Activated CD8-positive, alpha-beta memory T cell treated with anti-CD3 and anti-CD28 coated beads, Interleukin-2, amount 50 U/mL, for 4 hours (primary cell): ENCODE results near the gene GRIK2.
"Not testable (repeated sequence)": the region's sequence is repeated elsewhere in the genome, so short reads cannot be mapped to it uniquely, and the experiment has no call there.

Source experiments
- DNase-seq: peaks from one replicate; pipeline ENCODE4 v3.0.0-alpha.2; 2020

GRIK2 gene

DNA sequence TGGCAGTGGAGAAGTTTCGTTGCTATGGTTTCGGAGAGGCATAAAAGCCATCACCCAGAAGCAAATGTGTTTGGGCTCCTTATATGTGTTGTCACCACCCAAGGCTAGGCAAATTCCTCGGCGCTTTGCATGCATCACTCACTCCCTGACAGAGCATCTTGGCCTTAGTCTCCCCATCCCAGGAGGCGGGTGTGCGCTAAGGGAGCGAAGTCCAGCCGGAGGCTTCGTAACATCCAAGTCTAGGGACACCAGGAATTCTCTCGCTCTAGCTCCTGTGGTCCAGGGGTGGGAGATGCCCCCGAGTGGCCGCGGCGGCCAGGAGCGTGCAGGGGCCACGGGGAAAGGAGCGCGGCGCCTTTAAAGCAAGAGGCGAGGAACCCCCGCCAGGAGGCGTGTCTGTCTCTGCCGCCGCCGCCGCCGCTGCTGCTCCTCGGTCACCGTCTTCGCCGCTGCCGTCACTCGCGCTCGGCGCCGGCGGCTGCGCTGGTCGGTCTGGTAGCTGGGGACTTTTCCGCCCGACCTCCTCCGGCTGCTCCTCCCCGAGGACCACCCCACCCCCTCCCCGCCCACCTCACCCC is at the start of gene GRIK2:
GRIK2 (plus strand) TSS at position 458 of the 578 bp plus-strand sequence.
- no peak for DNase-seq

DNA sequence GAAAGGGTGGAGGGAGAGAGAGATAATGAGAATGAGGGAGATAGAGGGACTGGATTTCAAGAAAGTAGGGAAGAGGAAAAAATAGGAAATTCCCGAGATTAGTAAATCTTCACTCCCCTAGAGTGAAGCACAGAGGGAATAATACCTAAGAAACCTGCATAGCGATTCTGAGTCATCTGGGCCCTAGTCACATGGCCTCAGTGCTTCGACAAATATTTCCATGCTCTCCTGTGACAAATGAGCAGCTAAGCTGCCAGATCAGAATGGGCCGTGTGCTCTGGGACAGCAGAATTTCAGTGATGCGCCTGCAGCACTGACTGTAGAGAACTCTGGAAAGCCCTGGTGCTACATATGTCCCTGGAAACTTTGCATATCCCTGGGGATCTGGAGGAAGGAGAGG is 48.6 kb upstream of the GRIK2 start:
- no peak for DNase-seq

DNA sequence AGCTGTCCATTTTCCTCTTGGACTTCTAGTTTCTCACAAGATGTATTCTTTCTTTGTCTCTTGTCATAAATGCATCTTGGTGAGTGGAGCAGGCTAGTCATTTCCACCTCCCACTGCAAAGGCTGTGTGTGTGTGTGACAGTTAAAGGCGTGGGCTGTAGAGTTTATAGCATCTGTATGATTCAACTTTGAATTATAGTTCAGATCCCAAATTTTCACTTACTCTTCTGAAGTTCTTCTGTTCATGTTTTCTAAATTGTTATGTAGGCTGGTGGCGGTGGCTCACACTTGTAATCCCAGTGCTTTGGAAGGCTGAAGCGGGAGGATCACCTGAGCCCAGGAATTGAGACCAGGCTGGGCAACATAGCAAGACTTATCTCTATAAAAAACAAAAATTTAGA is 44.7 kb upstream of the GRIK2 start:
- no peak for DNase-seq

DNA sequence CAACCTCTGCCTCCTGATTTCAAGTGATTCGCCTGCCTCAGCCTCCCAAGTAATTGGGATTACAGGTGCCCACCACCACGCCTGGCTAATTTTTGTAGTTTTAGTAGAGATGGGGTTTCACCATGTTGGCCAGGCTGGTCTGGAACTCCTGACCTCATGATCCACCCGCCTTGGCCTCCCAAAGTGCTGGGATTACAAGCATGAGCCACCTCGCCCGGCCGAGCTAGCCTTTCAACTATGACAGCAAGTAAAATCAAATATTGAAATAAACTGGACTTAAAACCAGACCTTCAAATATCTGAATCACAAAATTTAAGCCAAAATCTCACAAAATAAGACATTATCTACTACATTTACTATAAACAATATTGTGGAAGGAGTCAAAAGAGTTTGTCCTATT is 42.9 kb upstream of the GRIK2 start:
- DNase-seq: not testable (repeated sequence)

DNA sequence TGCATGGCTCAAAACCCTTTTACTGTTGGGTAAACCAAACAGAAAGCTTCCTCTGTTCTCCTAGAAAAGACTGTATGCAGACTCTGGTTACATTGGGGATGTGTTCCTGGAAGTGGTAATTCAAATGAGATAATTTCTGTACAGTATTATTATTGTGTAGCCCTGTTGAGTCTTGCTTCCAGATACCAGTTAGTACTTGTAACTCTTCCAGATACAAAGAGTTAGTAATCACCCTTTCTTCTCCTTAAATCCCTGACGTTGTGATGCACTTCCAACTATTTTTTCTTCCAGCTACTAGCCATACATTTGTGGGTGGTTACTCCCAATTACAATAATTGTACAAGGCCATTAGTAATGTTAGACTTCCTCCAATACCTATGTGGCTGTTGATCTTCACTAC is 42.3 kb upstream of the GRIK2 start:
- DNase-seq: no peak

DNA sequence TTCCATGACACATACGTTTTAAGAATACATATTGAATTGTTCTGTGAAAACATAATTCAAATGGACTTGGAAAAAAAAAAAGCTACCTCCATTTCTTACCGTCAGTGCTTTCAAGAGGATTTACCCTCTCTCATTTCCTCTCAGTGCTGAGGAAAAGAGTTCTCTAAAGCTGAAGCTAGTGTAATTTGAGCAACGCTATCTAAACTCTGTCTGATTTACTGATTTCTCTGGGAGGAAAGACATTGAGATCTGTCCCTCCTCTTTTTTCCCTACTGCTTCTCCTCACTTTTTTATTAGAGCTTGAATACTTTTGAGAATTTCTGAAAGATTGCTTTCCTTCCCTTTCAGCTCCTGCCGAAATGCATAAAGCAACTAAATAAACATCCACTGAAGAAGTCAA is 41.2 kb upstream of the GRIK2 start:
- no peak for DNase-seq

DNA sequence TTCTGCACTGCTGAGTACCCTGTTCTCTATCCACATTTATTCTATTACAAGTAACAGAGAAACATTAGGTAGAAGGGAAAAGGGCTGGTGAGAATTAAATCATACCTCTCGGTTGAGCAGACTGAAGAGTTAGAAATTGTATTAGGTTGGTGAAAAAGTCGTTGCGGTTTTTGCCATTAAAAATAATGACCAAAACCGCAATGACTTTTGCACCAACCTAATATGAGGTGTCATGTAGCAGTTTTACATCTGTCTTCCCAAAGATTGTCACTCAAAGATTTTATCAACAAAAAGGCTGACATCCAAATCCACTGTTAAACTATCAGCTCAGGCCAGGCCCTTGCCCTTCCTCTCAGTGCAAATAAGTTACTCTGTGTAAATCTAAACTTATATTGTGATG is 28.3 kb upstream of the GRIK2 start:
- DNase-seq: no peak

DNA sequence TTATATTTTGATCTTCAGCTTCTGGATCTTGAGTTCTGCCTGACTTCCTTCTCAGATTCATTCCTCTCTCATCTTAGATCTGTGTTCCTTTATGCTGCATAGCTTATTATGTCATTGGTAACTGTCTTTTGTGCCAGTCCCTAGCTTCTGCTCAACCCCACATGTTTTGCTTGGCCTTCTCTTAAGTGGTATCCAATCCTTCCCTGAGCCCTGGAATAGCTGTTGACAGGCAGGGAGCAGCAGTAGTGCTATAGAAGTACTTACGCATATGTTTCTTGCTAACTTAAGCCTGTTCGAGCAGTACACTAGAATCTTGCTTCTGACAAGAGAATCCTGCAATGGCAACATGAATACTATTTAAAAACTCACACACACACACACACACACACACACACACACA is 13.6 kb upstream of the GRIK2 start:
- no peak for DNase-seq

DNA sequence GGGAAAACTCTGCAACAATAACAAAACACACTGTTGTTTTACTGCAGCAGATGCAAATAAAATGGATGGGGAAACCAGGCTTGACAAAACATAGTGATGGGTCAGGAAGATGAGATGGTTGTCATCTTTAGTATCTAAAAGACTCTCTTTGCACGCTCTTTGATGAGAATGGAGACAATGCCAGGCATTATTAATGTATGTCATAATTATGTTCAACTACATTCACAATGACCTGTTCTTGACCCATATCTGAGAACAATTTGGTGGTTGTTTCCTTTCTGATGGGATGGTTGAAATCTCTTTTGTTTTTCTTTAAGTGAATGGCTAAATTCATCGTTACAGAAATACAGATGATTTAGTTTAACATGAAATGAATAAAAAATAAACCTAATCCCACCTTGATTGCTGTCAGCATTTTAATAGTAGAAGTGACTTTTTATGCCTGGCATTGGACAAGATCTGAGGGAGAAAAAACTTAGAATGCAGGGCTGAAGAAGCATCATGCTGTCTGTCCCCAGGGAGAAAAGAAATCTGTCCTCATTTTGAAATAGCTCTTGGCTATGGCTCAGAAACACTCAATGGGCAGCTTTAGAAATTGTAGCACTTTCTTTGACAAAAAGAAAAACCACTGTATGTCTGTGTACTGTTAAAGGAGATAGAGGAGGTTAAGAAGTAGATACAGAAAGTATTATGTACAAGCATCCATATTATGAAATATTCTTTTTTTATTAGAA is 12.4 kb upstream of the GRIK2 start:
- DNase-seq: no peak

DNA sequence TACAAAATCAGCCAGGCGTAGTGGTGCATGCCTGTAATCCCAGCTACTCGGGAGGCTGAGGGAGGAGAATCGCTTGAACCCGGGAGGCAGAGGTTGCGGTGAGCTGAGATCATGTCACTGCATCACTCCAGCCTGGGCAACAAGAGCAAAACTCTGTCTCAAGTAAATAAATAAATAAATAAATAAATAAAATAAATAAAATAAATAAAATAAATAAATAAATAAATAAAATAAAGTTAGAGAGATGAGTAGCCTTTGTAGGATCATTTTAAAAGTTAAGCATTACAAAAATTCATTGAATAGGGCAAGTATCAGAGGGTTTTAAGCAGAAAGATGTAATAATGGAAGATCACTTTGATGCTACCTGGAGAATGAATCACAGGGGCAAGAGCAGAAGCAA is 9.8 kb upstream of the GRIK2 start:
- DNase-seq: not testable (repeated sequence)

DNA sequence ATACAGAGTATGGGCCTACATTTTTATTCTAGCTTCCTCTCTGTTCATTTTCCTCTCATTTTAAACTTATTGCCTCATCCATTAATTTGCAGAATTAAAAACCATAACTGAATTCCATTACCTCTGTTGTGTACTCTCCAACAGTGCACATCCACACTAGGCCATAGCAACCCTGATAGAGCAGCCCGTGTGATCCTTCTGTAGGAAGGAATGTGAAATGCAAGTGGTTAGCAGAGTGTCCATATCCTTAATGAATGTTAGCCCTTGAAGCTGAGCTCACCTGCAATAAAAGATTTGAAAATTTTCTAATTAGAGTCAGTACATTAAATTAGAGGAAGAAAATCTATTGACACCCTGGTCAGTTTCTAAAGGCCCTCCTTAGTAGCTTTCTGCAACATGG is 6.5 kb upstream of the GRIK2 start:
- no peak for DNase-seq

DNA sequence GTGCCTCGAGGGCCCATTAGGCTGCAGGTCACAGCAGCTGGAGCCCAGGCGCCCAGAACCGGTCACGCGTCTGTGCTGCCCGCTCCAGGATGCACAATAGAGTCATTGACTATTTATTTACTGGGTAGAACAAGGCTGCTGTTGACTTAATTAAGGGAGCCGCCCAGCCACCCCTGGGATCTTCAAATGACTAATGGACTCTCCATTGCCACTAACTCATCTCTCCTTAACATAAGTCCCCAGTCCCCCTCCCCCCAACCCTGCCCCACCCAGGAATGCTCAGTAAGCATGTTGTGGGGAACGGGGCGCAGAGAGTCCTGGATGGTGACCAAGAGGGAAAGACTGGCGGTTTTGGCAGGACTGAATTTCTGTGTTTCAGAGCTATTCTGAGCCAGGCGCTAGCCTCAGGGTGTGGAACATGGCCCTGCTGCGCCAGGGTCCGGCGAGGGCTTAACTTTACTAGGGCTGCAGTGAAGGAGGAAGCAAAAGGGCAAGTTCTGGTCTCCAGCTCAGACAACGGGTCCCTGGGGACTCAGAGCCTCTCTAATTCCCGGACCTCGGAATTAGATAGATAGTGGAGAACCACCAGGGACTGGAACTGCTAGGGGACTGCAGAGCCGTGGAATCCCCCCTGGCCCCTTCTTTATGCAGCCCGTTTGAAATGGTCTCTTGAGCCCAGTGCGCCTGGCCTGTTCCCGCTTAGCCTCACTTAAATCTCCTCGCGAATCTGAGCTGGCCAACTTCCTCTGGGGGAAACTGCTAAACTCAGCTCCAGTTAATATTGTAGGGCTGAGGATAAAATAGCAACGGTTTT is 1.5 kb upstream of the GRIK2 start:
- no peak for DNase-seq

DNA sequence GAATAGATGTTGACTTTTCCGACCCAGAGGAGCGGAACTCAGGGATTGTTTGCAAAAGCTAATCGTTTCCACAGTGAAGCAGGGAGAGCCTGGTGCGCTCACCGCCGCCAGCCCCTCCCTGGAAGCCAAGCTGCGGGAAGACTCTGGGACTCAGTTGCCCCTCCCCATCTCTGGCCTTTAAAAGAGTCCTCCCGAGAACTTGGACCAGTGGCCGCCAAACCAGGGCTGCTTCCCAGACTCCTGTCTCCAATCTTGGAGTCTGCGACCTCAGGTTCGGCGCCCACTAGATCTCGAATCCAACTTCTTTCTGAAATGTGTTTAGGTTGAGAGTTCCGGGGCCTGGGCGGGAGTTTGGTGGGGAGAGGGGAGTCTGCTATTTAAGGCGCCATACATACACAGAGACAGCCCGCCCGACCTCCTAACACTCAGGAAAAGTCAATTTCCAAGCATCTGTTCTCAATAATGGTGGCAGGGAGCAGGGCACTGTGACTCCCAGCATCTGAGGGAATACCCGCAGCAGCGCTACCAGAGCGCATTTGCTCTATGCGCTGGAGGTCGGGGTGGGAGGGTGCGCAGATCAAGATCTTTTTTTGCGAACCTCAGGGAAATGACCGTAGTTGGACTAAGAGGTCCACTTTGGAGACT is 800 bp upstream of the GRIK2 start:
- no peak for DNase-seq

DNA sequence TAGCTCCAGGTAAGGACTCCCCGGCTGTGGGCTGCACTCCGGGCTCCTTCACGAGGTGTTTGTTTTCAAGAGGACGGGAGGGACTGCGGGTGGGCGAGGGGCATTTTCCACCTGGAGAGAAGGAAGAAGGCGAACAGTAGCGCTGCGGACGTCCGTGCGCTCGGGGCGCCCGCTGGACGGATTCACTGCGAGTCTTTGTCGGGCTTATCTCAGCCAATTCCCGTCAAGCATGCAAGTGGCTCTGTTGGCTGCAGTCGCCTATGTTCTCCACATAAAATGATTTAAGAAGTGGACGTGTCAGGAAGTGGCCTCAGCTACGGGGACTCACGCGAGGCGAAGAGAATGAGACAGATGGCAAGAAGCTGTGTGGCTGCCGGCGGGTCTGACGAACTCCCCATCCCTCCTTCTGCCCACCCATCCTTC is 332 bp downstream of the GRIK2 start:
- no peak for DNase-seq

DNA sequence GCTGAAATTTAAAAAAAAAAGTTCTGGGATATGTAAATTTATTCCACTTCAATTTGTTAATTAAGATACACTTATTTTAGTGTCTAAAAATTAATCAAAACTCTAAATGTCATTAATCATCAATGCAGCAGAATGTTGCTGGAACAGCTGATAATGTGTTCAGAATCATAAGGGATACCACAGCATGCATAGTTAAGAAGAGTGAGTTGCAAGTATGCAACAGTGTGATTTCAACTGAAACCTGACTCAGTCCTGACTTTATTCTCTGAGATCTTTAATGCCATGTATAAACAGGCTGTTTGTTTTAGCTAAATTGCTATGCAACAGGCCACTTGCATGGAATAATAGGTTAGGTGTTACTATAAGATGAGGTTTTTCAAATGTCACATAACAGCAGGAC is 1.4 kb downstream of the GRIK2 start:
- no peak for DNase-seq

DNA sequence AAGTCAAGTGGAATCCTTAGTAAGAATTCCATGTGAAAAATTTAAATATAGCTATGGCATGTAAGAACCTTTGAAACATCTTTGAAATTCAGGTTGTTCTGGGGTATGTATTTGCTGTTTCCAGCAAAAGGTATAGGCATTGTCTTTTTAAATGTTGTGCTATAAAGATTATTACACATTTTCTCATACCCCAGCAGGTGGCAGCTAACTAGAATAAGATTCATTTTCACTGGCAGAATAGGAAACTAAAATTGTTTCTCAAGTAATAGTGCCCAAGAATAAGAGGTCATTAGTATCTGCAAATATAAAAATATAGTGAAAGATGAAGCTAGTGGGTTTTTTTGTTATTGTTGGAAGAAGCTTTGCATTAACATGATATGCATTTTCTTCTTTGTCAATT is 1.8 kb downstream of the GRIK2 start:
- no peak for DNase-seq

DNA sequence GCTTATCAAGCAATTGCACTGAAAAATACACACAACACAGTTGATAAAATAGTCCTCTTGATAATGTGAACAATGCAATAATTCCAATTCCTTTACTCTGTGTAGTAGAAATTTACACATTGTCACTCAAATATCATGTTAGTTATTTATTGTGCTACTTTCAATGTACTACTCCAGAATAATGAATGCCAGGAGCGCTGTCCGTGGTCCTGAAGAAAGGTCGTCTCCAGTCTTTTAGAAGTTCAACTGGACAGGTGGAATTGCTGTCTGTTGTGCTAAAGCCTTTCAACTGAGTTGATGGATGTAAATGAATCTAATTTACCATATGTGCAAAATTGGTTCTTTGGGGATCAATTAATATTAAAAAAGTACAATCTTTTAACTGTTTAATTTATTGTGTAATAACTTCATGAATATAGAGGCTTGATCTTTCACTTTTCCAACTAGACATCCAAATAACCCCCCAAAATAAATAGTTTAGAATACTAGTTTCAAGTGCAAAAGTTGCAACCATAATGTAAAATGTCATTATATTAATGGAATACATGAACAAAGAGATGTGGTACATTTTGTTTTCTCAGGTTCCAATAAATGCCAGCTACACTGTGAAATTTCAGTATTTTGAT is 3.2 kb downstream of the GRIK2 start:
- DNase-seq: no peak

DNA sequence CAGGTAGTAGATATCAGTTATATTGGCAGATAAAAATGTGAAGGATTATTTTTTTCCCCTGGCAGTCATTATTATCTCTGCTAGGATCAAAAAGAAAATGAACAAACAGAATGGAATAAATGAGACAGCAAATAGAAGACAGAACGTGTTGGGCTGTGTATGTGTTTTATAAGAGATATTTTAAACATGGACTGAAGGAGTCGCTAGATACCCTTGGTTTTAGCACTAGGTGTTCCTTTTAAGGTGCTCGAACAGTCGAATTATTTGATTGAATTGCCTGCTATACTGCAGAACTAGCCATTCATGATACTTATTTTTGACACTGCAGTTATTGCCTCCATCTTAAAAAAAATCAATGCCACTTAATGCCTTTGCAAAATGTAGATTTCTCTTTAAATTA is 3.7 kb downstream of the GRIK2 start:
- DNase-seq: no peak

DNA sequence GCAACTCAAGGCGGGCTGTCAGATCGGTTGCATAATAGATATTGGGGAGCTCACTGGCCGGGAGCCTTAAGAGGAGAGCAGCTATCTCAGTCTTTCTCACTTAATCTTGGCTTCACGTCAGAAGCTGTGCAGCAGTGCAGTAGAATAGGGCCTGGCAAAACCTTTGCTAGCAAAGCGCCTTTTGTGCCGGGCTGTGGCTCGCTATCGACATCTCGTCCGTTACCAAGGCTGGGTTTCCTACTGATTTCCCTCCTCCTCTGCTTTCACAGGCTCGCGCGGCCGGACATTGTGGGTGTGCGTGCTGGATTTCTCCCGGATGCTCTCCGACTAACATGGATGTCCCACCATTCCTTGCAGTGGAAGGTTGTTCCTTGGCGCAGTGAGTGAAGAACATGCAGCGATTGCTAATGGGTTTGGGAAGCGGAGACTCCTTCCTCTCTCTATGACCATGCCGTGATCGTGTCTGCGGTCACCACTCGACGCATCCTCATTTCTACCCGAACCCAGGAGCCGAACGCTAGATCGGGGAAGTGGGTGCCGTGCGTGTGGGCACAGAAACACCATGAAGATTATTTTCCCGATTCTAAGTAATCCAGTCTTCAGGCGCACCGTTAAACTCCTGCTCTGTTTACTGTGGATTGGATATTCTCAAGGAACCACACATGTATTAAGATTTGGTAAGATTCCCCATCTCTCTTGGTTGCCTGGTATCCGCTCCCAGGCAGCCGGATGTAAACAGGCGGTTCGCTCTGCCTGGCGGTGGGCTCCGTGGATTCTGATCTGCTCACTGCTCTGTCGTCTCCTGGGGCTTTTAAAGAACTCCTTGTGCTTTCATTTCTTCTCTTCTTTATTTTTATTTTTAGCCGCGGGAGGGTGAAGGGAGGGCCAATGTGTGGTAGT is 5.5 kb downstream of the GRIK2 start:
- DNase-seq: no peak

DNA sequence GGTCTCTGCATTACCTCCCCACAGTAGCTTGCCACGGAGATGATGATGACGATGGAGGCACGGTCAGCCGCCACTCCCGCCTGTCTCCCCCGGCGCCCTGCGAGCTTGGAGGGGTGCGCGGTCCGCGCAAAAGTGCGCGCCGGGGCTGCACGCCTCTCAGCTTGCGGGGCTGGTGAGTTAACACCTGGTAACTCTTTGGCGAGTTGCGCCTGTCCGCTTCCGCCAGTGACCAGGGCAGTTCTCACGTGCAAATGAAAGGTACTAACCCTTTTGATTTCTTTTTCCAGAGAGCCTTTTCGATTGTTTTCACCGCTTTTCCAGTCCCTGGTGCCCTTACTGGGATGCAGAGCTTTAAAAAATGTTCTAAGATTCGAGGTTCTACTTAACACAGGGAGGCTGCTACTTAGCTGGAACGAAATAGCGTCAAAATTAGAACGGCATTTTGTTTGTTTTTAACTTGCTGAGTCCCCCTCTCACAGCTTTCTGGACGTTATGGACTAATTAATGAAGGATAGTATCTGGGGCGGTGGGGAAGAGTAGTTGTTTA is 6.2 kb downstream of the GRIK2 start:
- DNase-seq: no peak

DNA sequence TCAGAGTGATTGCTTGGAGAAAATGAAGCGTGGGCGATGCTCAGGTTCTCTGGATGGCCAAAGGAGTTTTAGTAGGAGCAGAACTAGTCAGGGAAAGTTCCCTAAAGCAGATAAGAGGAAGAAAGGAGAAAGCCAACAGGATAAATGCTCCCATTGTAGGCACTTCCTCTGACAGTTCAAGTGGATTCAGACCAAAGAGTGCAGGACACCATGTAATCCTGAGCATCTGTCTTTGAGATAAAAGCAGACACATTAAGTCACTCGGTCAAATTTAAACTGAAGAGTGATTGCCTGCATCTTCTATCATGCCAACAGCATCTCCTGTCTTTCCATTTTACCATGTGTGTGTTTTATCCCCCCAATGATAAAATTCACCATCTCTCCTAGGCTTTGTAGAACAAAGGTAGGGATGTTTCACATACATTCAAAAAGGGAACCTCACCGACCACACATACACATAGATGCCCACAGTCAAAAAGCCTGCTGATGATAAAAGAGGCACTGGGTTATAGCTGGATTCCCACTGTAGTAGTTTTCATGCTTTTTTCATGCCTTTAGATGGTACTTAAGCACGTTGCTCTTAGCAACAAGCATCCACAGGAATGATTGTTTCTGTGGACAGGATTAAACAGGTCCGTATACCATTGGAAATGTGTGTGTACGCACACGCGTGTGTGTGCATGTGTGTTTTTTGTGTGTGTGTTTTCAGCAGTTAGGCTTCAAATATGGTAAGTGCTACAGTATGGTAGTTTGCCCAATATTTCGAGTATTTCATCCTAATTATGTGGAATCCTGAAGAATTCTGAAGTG is 7.0 kb downstream of the GRIK2 start:
- DNase-seq: no peak
